ENCODE results near the gene MOB3A. TPM values are rescaled to one million over a fixed set of nuclear protein-coding genes. Genes with fewer than 3 reads are reported as not detected.

The MOB3A gene
- total RNA-seq, 2 donors from 2014 or later = 11.7 to 22.1 TPM

GRCh38 chr19:2053601-2054389, 42.3 kb downstream of the MOB3A start:
- no peaks in the 10 kb centered on the region for H3K9me3 ChIP-seq
- TF ChIP-seq CTCF (IDR thresholded peaks at IDR 0.05) (peak in 1 of 7 experiments; percentile 4), POLR2A (IDR thresholded peaks at IDR 0.05) (no peak)
- DNase-seq (peak; percentile 71 to 92 (median 84)), ATAC-seq (peak; percentile 3)
- intact Hi-C loops (cut with DNase I) = no loop called here
- H3K4me1 ChIP-seq = peaks cover 74% of the 10 kb centered on the region
- no peaks in the 10 kb centered on the region for H3K36me3 ChIP-seq (replicated peaks in 1 of 2; ENCODE audit: insufficient read depth in 1 of 2, low read depth in 2 of 2)
- no peak overlapping the region for H3K4me3 ChIP-seq
- WGBS, 2 donors = 75 to 77% methylated on average over 18 to 24 of the region's 24 CpGs
- H3K27me3 ChIP-seq = no peaks in the 10 kb centered on the region
- peak overlapping the region; percentile 30 to 89 (median 51) for H3K27ac ChIP-seq

GRCh38 chr19:2051773-2052704, 44.1 kb downstream of the MOB3A start:
- intact Hi-C loops (cut with DNase I) = no loop called here
- ATAC-seq = no peak

DNA sequence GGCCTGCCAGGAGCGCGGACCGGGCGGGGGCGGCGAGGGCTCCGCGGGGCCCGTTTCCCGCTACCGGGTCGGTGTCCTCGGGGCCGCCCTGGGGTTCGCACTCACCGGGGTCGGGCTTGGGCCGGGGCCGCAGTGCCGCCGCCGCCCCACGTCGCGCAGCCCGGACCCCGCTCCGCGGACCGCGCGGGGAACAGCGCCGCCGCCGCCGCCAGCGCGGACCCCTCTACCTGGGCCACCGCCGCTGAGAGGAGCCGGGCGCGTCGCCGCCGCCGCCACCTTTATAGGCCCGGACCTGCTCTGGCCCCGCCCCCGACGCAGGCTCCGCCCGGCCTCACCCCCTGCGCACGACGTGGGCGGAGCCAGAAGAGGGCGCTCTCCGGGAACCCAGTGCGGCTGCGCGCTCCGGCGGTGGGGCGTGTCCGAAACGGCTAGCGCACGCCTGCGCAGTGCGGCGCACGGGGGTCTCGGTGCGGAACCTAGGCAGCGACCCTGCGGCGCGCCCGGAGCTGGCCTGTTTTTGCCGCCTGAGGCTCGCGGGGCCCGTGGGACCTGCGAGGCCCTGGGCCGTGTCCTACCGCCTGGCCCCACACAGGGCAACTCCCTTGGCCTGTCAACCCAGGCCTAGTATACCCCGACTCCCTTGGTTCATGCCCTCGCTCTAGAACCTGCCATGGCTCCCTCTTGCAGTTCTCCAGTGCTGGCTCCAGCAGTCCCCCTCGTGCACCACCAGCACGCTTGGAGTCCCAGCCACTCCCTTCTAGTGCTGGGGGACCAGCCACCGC, 44.9 kb downstream of the MOB3A start, which contains the start of gene MKNK2:
MKNK2 (minus strand) TSS at position 254 of the 782 bp plus-strand sequence. CDS start 393 bp downstream, outside the sequence.
- peak; percentile 88 to 93 (median 92) for DNase-seq
- H3K4me1 ChIP-seq = peaks cover 80% of the 10 kb centered on the region
- 4 to 37% methylated on average over 4 to 58 of the region's 93 CpGs for whole genome bisulfite sequencing, 2 donors
- H3K27ac ChIP-seq = peak within 1 kb of the TSS; percentile 89 to 100 (median 100)
- H3K27me3 ChIP-seq = no peaks in the 10 kb centered on the region
- peak within 1 kb of the TSS; percentile 18 to 99 for H3K4me3 ChIP-seq
- no peaks in the 10 kb centered on the region for H3K9me3 ChIP-seq
- intact Hi-C loops (cut with DNase I) = no loop called here
- no peaks in the 10 kb centered on the region for H3K36me3 ChIP-seq (replicated peaks in 1 of 2; ENCODE audit: insufficient read depth in 1 of 2, low read depth in 2 of 2)
- peak; percentile 38 to 81 (median 45) for TF ChIP-seq CTCF (IDR thresholded peaks at IDR 0.05)
- TF ChIP-seq POLR2A (IDR thresholded peaks at IDR 0.05) = peak; percentile 92 to 99 (median 96)
- ATAC-seq = peak; percentile 69

More at GRCh38 chr19:2051773-2052704, 44.1 kb downstream of the MOB3A start:
- WGBS, 2 donors = 27 to 29% methylated on average over 13 to 18 of the region's 18 CpGs
- Histone ChIP-seq H3K27ac (peak overlapping the region; percentile 85 to 100 (median 94)), H3K27me3 (no peaks in the 10 kb centered on the region), H3K4me1 (peaks cover 76% of the 10 kb centered on the region), H3K36me3 (replicated peaks in 1 of 2; ENCODE audit: insufficient read depth in 1 of 2, low read depth in 2 of 2) (no peaks in the 10 kb centered on the region), H3K9me3 (no peaks in the 10 kb centered on the region), H3K4me3 (no peak overlapping the region)
- TF ChIP-seq POLR2A (IDR thresholded peaks at IDR 0.05) (no peak), CTCF (IDR thresholded peaks at IDR 0.05) (no peak)
- DNase-seq = peak; percentile 50 to 71 (median 67)

- DNase-seq = peak in 1 of 4 donors; percentile 38
Observed at GRCh38 chr19:2050349-2050990, 45.7 kb downstream of the MOB3A start.

More at GRCh38 chr19:2050349-2050990, 45.7 kb downstream of the MOB3A start:
- Histone ChIP-seq H3K36me3 (replicated peaks in 1 of 2; ENCODE audit: insufficient read depth in 1 of 2, low read depth in 2 of 2) (no peaks in the 10 kb centered on the region), H3K27ac (peak overlapping the region; percentile 89 to 100 (median 100)), H3K4me1 (peaks cover 82% of the 10 kb centered on the region), H3K27me3 (no peaks in the 10 kb centered on the region), H3K9me3 (no peaks in the 10 kb centered on the region), H3K4me3 (peak overlapping the region; percentile 18 to 99)
- intact Hi-C loops (cut with DNase I) = no loop called here
- peak; percentile 9 for ATAC-seq
- WGBS, 2 donors = 1% methylated on average over 26 of the region's 49 CpGs; no CpG with 5 or more reads in 1 of the 2 donors
- TF ChIP-seq CTCF (IDR thresholded peaks at IDR 0.05) = no peak
- TF ChIP-seq POLR2A (IDR thresholded peaks at IDR 0.05) = no peak

Measured in body of pancreas (tissue), 4 donors.